ENCODE data around the gene ERG28. TPM values are rescaled to one million over a fixed set of nuclear protein-coding genes. Genes with fewer than 3 reads are reported as not detected.

ERG28 gene
- total and polyA plus RNA-seq, 2 of the 13 experiments (the other 11 are each of a cell fraction or from before 2014, with no cell fraction given) = 27.3 to 32.3 TPM

- TF ChIP-seq NR0B2 (CRISPR knock-in tag; IDR thresholded peaks at IDR 0.05) (peak; percentile 62; the same call in 1 of the 2 replicates), ADNP (CRISPR knock-in tag; IDR thresholded peaks at IDR 0.05) (no peak), KMT2B (CRISPR knock-in tag; IDR thresholded peaks at IDR 0.05) (peak; percentile 59; the same call in 1 of the 2 replicates), PHF8 (CRISPR knock-in tag; IDR thresholded peaks at IDR 0.05) (peak; percentile 21; the same call in 1 of the 2 replicates), ZBTB3 (CRISPR knock-in tag; IDR thresholded peaks at IDR 0.05; ENCODE audit: borderline replicate concordance, low read depth) (no peak), ZNF747 (CRISPR knock-in tag; IDR thresholded peaks at IDR 0.05; ENCODE audit: borderline replicate concordance) (peak; percentile 86; the same call in 1 of the 2 replicates), NR2F6 (IDR thresholded peaks at IDR 0.05) (peak; percentile 99), NR2F6 (CRISPR knock-in tag; IDR thresholded peaks at IDR 0.05) (peak; percentile 100), ARNTL (CRISPR knock-in tag; IDR thresholded peaks at IDR 0.05) (peak; percentile 62; the same call in 1 of the 2 replicates), ZNF18 (CRISPR knock-in tag; IDR thresholded peaks at IDR 0.05; ENCODE audit: insufficient replicate concordance) (peak; percentile 67), FIP1L1 (IDR thresholded peaks at IDR 0.05; ENCODE audit: borderline replicate concordance, insufficient read depth, low read depth, low read length) (no peak), HOMEZ (CRISPR knock-in tag; IDR thresholded peaks at IDR 0.05; ENCODE audit: low read depth) (peak; percentile 83; the same call in 1 of the 2 replicates), ZNF362 (CRISPR knock-in tag; IDR thresholded peaks at IDR 0.05; ENCODE audit: borderline replicate concordance) (peak; percentile 80; the same call in 1 of the 2 replicates), FLYWCH1 (CRISPR knock-in tag; IDR thresholded peaks at IDR 0.05) (no peak), SRSF1 (optimal IDR thresholded peaks at IDR 0.05; ENCODE audit: low read depth, low read length) (no peak), SUZ12 (IDR thresholded peaks at IDR 0.05; ENCODE audit: low read depth, low read length) (no peak), PBX2 (CRISPR knock-in tag; IDR thresholded peaks at IDR 0.05) (peak; percentile 69), ZKSCAN8 (CRISPR knock-in tag; IDR thresholded peaks at IDR 0.05; ENCODE audit: borderline replicate concordance) (peak; percentile 96), TCF7L2 (IDR thresholded peaks at IDR 0.05; ENCODE audit: low read depth, low read length) (peak; percentile 57; the same call in 1 of the 2 replicates), HMG20B (CRISPR knock-in tag; conservative IDR thresholded peaks at IDR 0.05) (peak; percentile 91), ZNF616 (CRISPR knock-in tag; IDR thresholded peaks at IDR 0.05; ENCODE audit: low read depth) (no peak), ZBTB14 (CRISPR knock-in tag; IDR thresholded peaks at IDR 0.05) (no peak), ZNF543 (CRISPR knock-in tag; IDR thresholded peaks at IDR 0.05) (no peak)
Measured at GRCh38 chr14:75648066-75648838, 12.4 kb downstream of the ERG28 start (continued).

Data from HepG2 (cell line).